Measurements from ENCODE around the gene VIPR1. TPM values are rescaled to one million over a fixed set of nuclear protein-coding genes. Genes with fewer than 3 reads are reported as not detected.
A peak's percentile ranks its signal among the peaks of the same experiment; 100 is the strongest.

VIPR1 gene
- total RNA-seq, 4 donors from 2014 or later, result 1.7 to 8.7 (median 3.2) TPM

- in situ Hi-C loops (cut with MboI; ENCODE audit: low sequenced_read_pairs in 4 of 4), result no loop called here
- TF ChIP-seq CTCF (IDR thresholded peaks at IDR 0.05 in 4 of 5, conservative IDR thresholded peaks at IDR 0.05 in 1 of 5) (no peak), POLR2A (IDR thresholded peaks at IDR 0.05) (no peak)
- DNase-seq, result no peak
Observed at GRCh38 chr3:42500091-42500490, 2.4 kb upstream of the VIPR1 start.

GRCh38 chr3:42500909-42501308 is 1.5 kb upstream of the VIPR1 start:
- no peak for TF ChIP-seq POLR2A (IDR thresholded peaks at IDR 0.05)
- TF ChIP-seq CTCF (IDR thresholded peaks at IDR 0.05 in 4 of 5, conservative IDR thresholded peaks at IDR 0.05 in 1 of 5), result no peak
- intact Hi-C loops (cut with DNase I; ENCODE audit: low total_unique reads) (loop anchor here (5.0 kb wide), 1 partner anchor 46 kb away; no protein-coding TSS in a partner anchor), in situ Hi-C loops (cut with MboI; ENCODE audit: low sequenced_read_pairs in 4 of 4) (no loop called here)
- H3K9me3 ChIP-seq, result no peaks in the 10 kb centered on the region
- no peak overlapping the region for H3K4me3 ChIP-seq
- H3K27me3 ChIP-seq, result peaks cover 20 to 27% (median 25%) of the 10 kb centered on the region in 3 donors
- H3K27ac ChIP-seq, result no peak overlapping the region
- no peaks in the 10 kb centered on the region for H3K36me3 ChIP-seq
- no peak for ATAC-seq
- DNase-seq, result no peak
- peaks cover 9 to 16% of the 10 kb centered on the region in 2 donors for H3K4me1 ChIP-seq

More at GRCh38 chr3:42500091-42500490, 2.4 kb upstream of the VIPR1 start:
- H3K27ac ChIP-seq, result no peak overlapping the region
- H3K27me3 ChIP-seq, result peaks cover 20 to 27% (median 25%) of the 10 kb centered on the region in 3 donors
- H3K4me1 ChIP-seq, result peaks cover 9 to 16% of the 10 kb centered on the region in 2 donors
- no peak overlapping the region for H3K4me3 ChIP-seq
- no peak for ATAC-seq
- no peaks in the 10 kb centered on the region for H3K9me3 ChIP-seq
- intact Hi-C loops (cut with DNase I; ENCODE audit: low total_unique reads), result loop anchor here (5.0 kb wide), 1 partner anchor 47 kb away; no protein-coding TSS in a partner anchor
- no peaks in the 10 kb centered on the region for H3K36me3 ChIP-seq

GRCh38 chr3:42501321-42501680 is 1.1 kb upstream of the VIPR1 start:
- H3K4me1 ChIP-seq, result peaks cover 9 to 16% of the 10 kb centered on the region in 2 donors
- no peak for ATAC-seq
- in situ Hi-C loops (cut with MboI; ENCODE audit: low sequenced_read_pairs in 4 of 4), result no loop called here
- no peak for DNase-seq
- H3K36me3 ChIP-seq, result no peaks in the 10 kb centered on the region
- TF ChIP-seq CTCF (IDR thresholded peaks at IDR 0.05 in 4 of 5, conservative IDR thresholded peaks at IDR 0.05 in 1 of 5), result no peak
- TF ChIP-seq POLR2A (IDR thresholded peaks at IDR 0.05), result no peak
- H3K27me3 ChIP-seq, result peaks cover 20 to 27% (median 25%) of the 10 kb centered on the region in 3 donors
- H3K4me3 ChIP-seq, result peak overlapping the region; percentile 38 to 57 (median 48)
- intact Hi-C loops (cut with DNase I; ENCODE audit: low total_unique reads), result loop anchor here (5.0 kb wide), 1 partner anchor 46 kb away; no protein-coding TSS in a partner anchor
- peak overlapping the region in 1 of 4 donors; percentile 15 for H3K27ac ChIP-seq
- no peaks in the 10 kb centered on the region for H3K9me3 ChIP-seq

- peaks cover 20 to 27% (median 25%) of the 10 kb centered on the region in 3 donors for H3K27me3 ChIP-seq
- H3K27ac ChIP-seq, result peak overlapping the region in 2 of 4 donors; percentile 4 to 15
- ATAC-seq, result peak; percentile 31 to 41
- no peaks in the 10 kb centered on the region for H3K9me3 ChIP-seq
- in situ Hi-C loops (cut with MboI; ENCODE audit: low sequenced_read_pairs in 4 of 4) (no loop called here), intact Hi-C loops (cut with DNase I; ENCODE audit: low total_unique reads) (loop anchor here (5.0 kb wide), 1 partner anchor 45 kb away; no protein-coding TSS in a partner anchor)
- peak overlapping the region; percentile 38 to 57 (median 48) for H3K4me3 ChIP-seq
- peaks cover 9 to 16% of the 10 kb centered on the region in 2 donors for H3K4me1 ChIP-seq
- no peak for DNase-seq
- peak in 3 of 5 experiments; percentile 35 to 51 (median 40) for TF ChIP-seq CTCF (IDR thresholded peaks at IDR 0.05 in 4 of 5, conservative IDR thresholded peaks at IDR 0.05 in 1 of 5)
- no peak for TF ChIP-seq POLR2A (IDR thresholded peaks at IDR 0.05)
- H3K36me3 ChIP-seq, result no peaks in the 10 kb centered on the region
Observed at GRCh38 chr3:42501681-42502428, 588 bp upstream of the VIPR1 start.
